ENCODE results near the gene ACTN1. TPM values are rescaled to one million over a fixed set of nuclear protein-coding genes. Genes with fewer than 3 reads are reported as not detected.
A peak's percentile ranks its signal among the peaks of the same experiment; 100 is the strongest.

The ACTN1 gene
- total and polyA plus RNA-seq, 2 experiments from 2014 or later: 121 to 280 TPM

DNA sequence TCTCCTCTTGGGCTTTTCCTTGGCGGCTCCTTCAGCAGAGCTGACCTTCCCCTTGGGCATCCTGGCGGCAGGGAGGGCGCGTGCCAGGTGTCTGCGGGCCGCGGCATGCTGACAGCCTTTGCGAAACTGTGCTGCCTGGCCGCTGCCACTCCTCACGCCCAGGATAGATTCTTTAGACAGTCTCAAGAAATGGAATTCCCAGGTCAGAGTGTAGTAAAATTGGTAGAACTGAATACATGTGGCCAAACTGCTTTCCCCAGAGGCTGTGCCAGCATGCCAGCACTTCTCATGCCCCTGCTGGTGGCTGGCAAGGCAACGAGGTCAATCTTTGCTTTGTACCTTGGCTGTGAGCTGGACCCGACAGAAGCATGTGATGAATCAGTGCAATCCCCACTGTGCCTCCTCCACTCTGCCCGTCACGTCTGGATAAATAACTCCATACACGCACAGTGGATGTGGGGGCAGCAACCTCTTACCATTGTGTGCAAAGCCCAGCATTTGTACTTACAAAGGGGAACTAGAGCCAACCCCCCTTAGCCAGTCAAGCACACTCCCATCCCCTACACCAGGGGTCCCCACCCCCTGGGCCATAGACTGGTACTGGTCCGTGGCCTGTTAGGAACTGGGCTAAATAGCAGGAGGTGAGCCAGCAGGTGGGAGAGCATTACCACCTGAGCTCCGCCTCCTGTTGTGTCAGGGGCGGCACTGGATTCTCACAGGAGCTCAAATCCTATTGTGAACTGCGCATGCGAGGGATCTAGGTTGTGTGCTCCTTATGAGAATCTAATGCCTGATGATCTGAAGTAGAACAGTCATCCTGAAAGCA lies 90.9 kb downstream of the ACTN1 start (continued):
- TF ChIP-seq, protein P1, sequence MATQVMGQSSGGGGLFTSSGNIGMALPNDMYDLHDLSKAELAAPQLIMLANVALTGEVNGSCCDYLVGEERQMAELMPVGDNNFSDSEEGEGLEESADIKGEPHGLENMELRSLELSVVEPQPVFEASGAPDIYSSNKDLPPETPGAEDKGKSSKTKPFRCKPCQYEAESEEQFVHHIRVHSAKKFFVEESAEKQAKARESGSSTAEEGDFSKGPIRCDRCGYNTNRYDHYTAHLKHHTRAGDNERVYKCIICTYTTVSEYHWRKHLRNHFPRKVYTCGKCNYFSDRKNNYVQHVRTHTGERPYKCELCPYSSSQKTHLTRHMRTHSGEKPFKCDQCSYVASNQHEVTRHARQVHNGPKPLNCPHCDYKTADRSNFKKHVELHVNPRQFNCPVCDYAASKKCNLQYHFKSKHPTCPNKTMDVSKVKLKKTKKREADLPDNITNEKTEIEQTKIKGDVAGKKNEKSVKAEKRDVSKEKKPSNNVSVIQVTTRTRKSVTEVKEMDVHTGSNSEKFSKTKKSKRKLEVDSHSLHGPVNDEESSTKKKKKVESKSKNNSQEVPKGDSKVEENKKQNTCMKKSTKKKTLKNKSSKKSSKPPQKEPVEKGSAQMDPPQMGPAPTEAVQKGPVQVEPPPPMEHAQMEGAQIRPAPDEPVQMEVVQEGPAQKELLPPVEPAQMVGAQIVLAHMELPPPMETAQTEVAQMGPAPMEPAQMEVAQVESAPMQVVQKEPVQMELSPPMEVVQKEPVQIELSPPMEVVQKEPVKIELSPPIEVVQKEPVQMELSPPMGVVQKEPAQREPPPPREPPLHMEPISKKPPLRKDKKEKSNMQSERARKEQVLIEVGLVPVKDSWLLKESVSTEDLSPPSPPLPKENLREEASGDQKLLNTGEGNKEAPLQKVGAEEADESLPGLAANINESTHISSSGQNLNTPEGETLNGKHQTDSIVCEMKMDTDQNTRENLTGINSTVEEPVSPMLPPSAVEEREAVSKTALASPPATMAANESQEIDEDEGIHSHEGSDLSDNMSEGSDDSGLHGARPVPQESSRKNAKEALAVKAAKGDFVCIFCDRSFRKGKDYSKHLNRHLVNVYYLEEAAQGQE (IDR thresholded peaks at IDR 0.05; ENCODE audit: unreplicated experiment): no peak
- no peak for TF ChIP-seq POLR2AphosphoS5 (IDR thresholded peaks at IDR 0.05; ENCODE audit: low read depth)
- no peak for TF ChIP-seq STAT1 (IDR thresholded peaks at IDR 0.05; ENCODE audit: unreplicated experiment)

DNA sequence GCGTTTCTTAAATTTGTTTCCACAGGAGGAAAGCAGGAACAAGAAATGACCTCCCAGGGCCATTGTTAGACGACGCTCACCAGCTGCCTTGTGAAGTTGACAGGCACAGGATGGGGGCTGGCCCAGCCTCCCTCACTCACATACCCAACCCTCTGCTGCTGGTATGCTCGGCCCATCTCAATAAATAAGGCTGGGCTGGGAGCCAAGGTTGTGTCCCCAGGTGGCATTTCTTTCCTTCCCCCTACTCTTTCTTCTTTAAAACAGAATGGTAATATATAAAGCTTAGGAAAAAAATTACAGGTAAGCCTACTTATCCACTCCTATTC lies 93.0 kb downstream of the ACTN1 start:
- peaks cover 38% of the 10 kb centered on the region for H3K36me3 ChIP-seq (ENCODE audit: insufficient read depth)
- H3K4me3 ChIP-seq: no peak overlapping the region
- no peak overlapping the region for H3K27ac ChIP-seq (ENCODE audit: low read depth)
- peak; percentile 45 for ATAC-seq
- no peaks in the 10 kb centered on the region; the same call in 2 of the 3 replicates for H3K9me3 Mint-ChIP-seq
- H3K9me2 ChIP-seq (ENCODE audit: insufficient read depth): no peaks in the 10 kb centered on the region
- H3K27me3 Mint-ChIP-seq (ENCODE audit: insufficient read depth, low read depth, poor library complexity): peaks cover 12% of the 10 kb centered on the region
- no peaks in the 10 kb centered on the region for H3K27me3 ChIP-seq (ENCODE audit: insufficient read depth)
- TF ChIP-seq, protein P2, sequence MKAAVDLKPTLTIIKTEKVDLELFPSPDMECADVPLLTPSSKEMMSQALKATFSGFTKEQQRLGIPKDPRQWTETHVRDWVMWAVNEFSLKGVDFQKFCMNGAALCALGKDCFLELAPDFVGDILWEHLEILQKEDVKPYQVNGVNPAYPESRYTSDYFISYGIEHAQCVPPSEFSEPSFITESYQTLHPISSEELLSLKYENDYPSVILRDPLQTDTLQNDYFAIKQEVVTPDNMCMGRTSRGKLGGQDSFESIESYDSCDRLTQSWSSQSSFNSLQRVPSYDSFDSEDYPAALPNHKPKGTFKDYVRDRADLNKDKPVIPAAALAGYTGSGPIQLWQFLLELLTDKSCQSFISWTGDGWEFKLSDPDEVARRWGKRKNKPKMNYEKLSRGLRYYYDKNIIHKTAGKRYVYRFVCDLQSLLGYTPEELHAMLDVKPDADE (IDR thresholded peaks at IDR 0.05): no peak
- TF ChIP-seq STAT1 (IDR thresholded peaks at IDR 0.05; ENCODE audit: unreplicated experiment) (no peak), EZH2phosphoT487 (IDR thresholded peaks at IDR 0.05; ENCODE audit: unreplicated experiment) (no peak), POLR2AphosphoS5 (IDR thresholded peaks at IDR 0.05; ENCODE audit: low read depth) (no peak), ZNF114 (CRISPR knock-in tag; IDR thresholded peaks at IDR 0.05) (no peak), CREB1 (CRISPR knock-in tag; IDR thresholded peaks at IDR 0.05; ENCODE audit: low read depth) (no peak), JUNB (IDR thresholded peaks at IDR 0.05; ENCODE audit: unreplicated experiment) (no peak), EZH2 (IDR thresholded peaks at IDR 0.05; ENCODE audit: low read depth, unreplicated experiment) (no peak)
- TF ChIP-seq, protein P3, sequence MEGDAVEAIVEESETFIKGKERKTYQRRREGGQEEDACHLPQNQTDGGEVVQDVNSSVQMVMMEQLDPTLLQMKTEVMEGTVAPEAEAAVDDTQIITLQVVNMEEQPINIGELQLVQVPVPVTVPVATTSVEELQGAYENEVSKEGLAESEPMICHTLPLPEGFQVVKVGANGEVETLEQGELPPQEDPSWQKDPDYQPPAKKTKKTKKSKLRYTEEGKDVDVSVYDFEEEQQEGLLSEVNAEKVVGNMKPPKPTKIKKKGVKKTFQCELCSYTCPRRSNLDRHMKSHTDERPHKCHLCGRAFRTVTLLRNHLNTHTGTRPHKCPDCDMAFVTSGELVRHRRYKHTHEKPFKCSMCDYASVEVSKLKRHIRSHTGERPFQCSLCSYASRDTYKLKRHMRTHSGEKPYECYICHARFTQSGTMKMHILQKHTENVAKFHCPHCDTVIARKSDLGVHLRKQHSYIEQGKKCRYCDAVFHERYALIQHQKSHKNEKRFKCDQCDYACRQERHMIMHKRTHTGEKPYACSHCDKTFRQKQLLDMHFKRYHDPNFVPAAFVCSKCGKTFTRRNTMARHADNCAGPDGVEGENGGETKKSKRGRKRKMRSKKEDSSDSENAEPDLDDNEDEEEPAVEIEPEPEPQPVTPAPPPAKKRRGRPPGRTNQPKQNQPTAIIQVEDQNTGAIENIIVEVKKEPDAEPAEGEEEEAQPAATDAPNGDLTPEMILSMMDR (conservative IDR thresholded peaks at IDR 0.05; ENCODE audit: low read depth in 2 of 2): no peak
- TF ChIP-seq, protein P4, sequence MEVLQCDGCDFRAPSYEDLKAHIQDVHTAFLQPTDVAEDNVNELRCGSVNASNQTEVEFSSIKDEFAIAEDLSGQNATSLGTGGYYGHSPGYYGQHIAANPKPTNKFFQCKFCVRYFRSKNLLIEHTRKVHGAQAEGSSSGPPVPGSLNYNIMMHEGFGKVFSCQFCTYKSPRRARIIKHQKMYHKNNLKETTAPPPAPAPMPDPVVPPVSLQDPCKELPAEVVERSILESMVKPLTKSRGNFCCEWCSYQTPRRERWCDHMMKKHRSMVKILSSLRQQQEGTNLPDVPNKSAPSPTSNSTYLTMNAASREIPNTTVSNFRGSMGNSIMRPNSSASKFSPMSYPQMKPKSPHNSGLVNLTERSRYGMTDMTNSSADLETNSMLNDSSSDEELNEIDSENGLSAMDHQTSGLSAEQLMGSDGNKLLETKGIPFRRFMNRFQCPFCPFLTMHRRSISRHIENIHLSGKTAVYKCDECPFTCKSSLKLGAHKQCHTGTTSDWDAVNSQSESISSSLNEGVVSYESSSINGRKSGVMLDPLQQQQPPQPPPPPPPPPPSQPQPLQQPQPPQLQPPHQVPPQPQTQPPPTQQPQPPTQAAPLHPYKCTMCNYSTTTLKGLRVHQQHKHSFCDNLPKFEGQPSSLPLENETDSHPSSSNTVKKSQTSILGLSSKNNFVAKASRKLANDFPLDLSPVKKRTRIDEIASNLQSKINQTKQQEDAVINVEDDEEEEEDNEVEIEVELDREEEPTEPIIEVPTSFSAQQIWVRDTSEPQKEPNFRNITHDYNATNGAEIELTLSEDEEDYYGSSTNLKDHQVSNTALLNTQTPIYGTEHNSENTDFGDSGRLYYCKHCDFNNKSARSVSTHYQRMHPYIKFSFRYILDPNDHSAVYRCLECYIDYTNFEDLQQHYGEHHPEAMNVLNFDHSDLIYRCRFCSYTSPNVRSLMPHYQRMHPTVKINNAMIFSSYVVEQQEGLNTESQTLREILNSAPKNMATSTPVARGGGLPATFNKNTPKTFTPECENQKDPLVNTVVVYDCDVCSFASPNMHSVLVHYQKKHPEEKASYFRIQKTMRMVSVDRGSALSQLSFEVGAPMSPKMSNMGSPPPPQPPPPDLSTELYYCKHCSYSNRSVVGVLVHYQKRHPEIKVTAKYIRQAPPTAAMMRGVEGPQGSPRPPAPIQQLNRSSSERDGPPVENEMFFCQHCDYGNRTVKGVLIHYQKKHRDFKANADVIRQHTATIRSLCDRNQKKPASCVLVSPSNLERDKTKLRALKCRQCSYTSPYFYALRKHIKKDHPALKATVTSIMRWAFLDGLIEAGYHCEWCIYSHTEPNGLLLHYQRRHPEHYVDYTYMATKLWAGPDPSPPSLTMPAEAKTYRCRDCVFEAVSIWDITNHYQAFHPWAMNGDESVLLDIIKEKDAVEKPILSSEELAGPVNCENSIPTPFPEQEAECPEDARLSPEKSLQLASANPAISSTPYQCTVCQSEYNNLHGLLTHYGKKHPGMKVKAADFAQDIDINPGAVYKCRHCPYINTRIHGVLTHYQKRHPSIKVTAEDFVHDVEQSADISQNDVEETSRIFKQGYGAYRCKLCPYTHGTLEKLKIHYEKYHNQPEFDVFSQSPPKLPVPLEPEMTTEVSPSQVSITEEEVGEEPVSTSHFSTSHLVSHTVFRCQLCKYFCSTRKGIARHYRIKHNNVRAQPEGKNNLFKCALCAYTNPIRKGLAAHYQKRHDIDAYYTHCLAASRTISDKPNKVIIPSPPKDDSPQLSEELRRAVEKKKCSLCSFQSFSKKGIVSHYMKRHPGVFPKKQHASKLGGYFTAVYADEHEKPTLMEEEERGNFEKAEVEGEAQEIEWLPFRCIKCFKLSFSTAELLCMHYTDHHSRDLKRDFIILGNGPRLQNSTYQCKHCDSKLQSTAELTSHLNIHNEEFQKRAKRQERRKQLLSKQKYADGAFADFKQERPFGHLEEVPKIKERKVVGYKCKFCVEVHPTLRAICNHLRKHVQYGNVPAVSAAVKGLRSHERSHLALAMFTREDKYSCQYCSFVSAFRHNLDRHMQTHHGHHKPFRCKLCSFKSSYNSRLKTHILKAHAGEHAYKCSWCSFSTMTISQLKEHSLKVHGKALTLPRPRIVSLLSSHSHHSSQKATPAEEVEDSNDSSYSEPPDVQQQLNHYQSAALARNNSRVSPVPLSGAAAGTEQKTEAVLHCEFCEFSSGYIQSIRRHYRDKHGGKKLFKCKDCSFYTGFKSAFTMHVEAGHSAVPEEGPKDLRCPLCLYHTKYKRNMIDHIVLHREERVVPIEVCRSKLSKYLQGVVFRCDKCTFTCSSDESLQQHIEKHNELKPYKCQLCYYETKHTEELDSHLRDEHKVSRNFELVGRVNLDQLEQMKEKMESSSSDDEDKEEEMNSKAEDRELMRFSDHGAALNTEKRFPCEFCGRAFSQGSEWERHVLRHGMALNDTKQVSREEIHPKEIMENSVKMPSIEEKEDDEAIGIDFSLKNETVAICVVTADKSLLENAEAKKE (CRISPR knock-in tag; IDR thresholded peaks at IDR 0.05): no peak
- peaks cover 6% of the 10 kb centered on the region; the same call in 1 of the 2 replicates for H4K20me1 ChIP-seq (replicated peaks; ENCODE audit: insufficient read depth)
- no peaks in the 10 kb centered on the region for H3K4me1 Mint-ChIP-seq
- H2AFZ ChIP-seq: no peak overlapping the region
- no peak overlapping the region for H3K4me3 Mint-ChIP-seq
- no peaks in the 10 kb centered on the region for H3K4me1 ChIP-seq (ENCODE audit: insufficient read depth)
- no peaks in the 10 kb centered on the region for H3F3A ChIP-seq (replicated peaks; ENCODE audit: low read depth)
- H3K4me2 ChIP-seq: no peak overlapping the region
- peaks cover 95% of the 10 kb centered on the region for H3K36me3 Mint-ChIP-seq (ENCODE audit: low read depth)
- H3K27ac Mint-ChIP-seq: no peak overlapping the region
- peak; percentile 10 for DNase-seq (ENCODE audit: low spot score)
- H3K79me2 ChIP-seq (replicated peaks; ENCODE audit: insufficient read depth): no peaks in the 10 kb centered on the region
